ENCODE data around the gene SPATA22.

- TF ChIP-seq CTCF (IDR thresholded peaks at IDR 0.05) (no peak), ZFX (IDR thresholded peaks at IDR 0.05; ENCODE audit: borderline replicate concordance) (no peak)
Observed at GRCh38 chr17:3418222-3418621, 53.4 kb downstream of the SPATA22 start.

Data from 22Rv1 (cell line).